HEK293 (cell line): ENCODE results near the gene ZSCAN26.
A peak's percentile ranks its signal among the peaks of the same experiment; 100 is the strongest.

Experiments
- KLF10 ChIP-seq: fragments of 450-650 bp; IDR thresholded peaks from 2 replicates; pipeline ENCODE4 v1.5.1; 2018; ENCODE audit warnings: missing biosample characterization, mild to moderate bottlenecking, missing genetic modification characterization
- MZF1 ChIP-seq: fragments of 450-650 bp; formaldehyde crosslinking; IDR thresholded peaks from 2 replicates; pipeline ENCODE4 v1.5.1; 2017; ENCODE audit warnings: missing biosample characterization, missing genetic modification characterization, borderline replicate concordance
- SP3 ChIP-seq: fragments of 450-650 bp; formaldehyde crosslinking; IDR thresholded peaks from 2 replicates; pipeline ENCODE4 v1.5.1; 2016; ENCODE audit warnings: missing biosample characterization, missing genetic modification characterization
- YY2 ChIP-seq: fragments of 450-650 bp; formaldehyde crosslinking; IDR thresholded peaks from 2 replicates; pipeline ENCODE4 v1.5.1; 2016; ENCODE audit warnings: missing biosample characterization, missing genetic modification characterization
- ZBTB21 ChIP-seq: fragments of 450-650 bp; formaldehyde crosslinking; IDR thresholded peaks from 2 replicates; pipeline ENCODE4 v1.5.1; 2017; ENCODE audit warnings: missing biosample characterization, missing genetic modification characterization
- ZBTB8A ChIP-seq: fragments of 450-650 bp; formaldehyde crosslinking; IDR thresholded peaks from 2 replicates; pipeline ENCODE4 v1.5.1; 2016; ENCODE audit warnings: missing biosample characterization, missing genetic modification characterization
- ZFP37 ChIP-seq: fragments of 450-650 bp; formaldehyde crosslinking; IDR thresholded peaks from 2 replicates; pipeline ENCODE4 v1.5.1; 2016; ENCODE audit warnings: missing biosample characterization, missing genetic modification characterization
- ZNF146 ChIP-seq: fragments of 450-650 bp; formaldehyde crosslinking; IDR thresholded peaks from 2 replicates; pipeline ENCODE4 v1.5.1; 2016; ENCODE audit warnings: missing biosample characterization, missing genetic modification characterization
- ZNF155 ChIP-seq: fragments of 450-650 bp; formaldehyde crosslinking; IDR thresholded peaks from 2 replicates; pipeline ENCODE4 v1.5.1; 2016; ENCODE audit warnings: missing biosample characterization, missing genetic modification characterization
- ZNF184 ChIP-seq: fragments of 450-650 bp; IDR thresholded peaks from 2 replicates; pipeline ENCODE4 v1.5.1; 2018; ENCODE audit warnings: missing biosample characterization, mild to moderate bottlenecking, missing genetic modification characterization
- ZNF223 ChIP-seq: fragments of 450-650 bp; formaldehyde crosslinking; IDR thresholded peaks from 2 replicates; pipeline ENCODE4 v1.5.1; 2016; ENCODE audit warnings: missing biosample characterization, missing genetic modification characterization
- ZNF48 ChIP-seq: fragments of 450-650 bp; formaldehyde crosslinking; IDR thresholded peaks from 2 replicates; pipeline ENCODE4 v1.5.1; 2016; ENCODE audit warnings: missing biosample characterization, missing genetic modification characterization
- ZNF600 ChIP-seq: fragments of 450-650 bp; formaldehyde crosslinking; IDR thresholded peaks from 2 replicates; pipeline ENCODE4 v1.5.1; 2016; ENCODE audit warnings: missing biosample characterization, missing genetic modification characterization
- ZNF701 ChIP-seq: fragments of 450-650 bp; formaldehyde crosslinking; IDR thresholded peaks from 2 replicates; pipeline ENCODE4 v1.5.1; 2016; ENCODE audit warnings: missing biosample characterization, missing genetic modification characterization
- ZSCAN16 ChIP-seq: fragments of 450-650 bp; formaldehyde crosslinking; IDR thresholded peaks from 2 replicates; pipeline ENCODE4 v1.5.1; 2016; ENCODE audit warnings: missing biosample characterization, missing genetic modification characterization
- ZSCAN30 ChIP-seq: fragments of 450-650 bp; IDR thresholded peaks from 2 replicates; pipeline ENCODE4 v1.5.1; 2018; ENCODE audit warnings: missing biosample characterization, mild to moderate bottlenecking, missing genetic modification characterization, moderate library complexity
- TF ChIP-seq, protein P1 (sequence below): fragments of 450-650 bp; formaldehyde crosslinking; IDR thresholded peaks from 2 replicates; pipeline ENCODE4 v1.5.1; 2016; ENCODE audit warnings: missing biosample characterization, missing genetic modification characterization, borderline replicate concordance
- TF ChIP-seq, protein P2 (sequence below): fragments of 450-650 bp; IDR thresholded peaks from 2 replicates; pipeline ENCODE4 v1.5.1; 2018; ENCODE audit warnings: missing biosample characterization, missing genetic modification characterization
- TF ChIP-seq, protein P3 (sequence below): fragments of 450-650 bp; formaldehyde crosslinking; IDR thresholded peaks from 2 replicates; pipeline ENCODE4 v1.5.1; 2016; ENCODE audit warnings: missing biosample characterization, missing genetic modification characterization
- TF ChIP-seq, protein P4 (sequence below): fragments of 450-650 bp; formaldehyde crosslinking; IDR thresholded peaks from 2 replicates; pipeline ENCODE4 v1.5.1; 2016; ENCODE audit warnings: missing biosample characterization, missing genetic modification characterization
- TF ChIP-seq, protein P5 (sequence below): sonication (generic); formaldehyde crosslinking; IDR thresholded peaks from 2 replicates; pipeline ENCODE4 v1.8.1; 2022; ENCODE audit warnings: mild to moderate bottlenecking, moderate library complexity, missing genetic modification reagents
- TF ChIP-seq, protein P6 (sequence below): fragments of 450-650 bp; formaldehyde crosslinking; IDR thresholded peaks from 2 replicates; pipeline ENCODE4 v1.5.1; 2017; ENCODE audit warnings: missing biosample characterization, missing genetic modification characterization
- TF ChIP-seq, protein P7 (sequence below): fragments of 450-650 bp; formaldehyde crosslinking; IDR thresholded peaks from 2 replicates; pipeline ENCODE4 v1.5.1; 2017; ENCODE audit warnings: missing biosample characterization, mild to moderate bottlenecking, missing genetic modification characterization, moderate library complexity

ZSCAN26 gene

DNA sequence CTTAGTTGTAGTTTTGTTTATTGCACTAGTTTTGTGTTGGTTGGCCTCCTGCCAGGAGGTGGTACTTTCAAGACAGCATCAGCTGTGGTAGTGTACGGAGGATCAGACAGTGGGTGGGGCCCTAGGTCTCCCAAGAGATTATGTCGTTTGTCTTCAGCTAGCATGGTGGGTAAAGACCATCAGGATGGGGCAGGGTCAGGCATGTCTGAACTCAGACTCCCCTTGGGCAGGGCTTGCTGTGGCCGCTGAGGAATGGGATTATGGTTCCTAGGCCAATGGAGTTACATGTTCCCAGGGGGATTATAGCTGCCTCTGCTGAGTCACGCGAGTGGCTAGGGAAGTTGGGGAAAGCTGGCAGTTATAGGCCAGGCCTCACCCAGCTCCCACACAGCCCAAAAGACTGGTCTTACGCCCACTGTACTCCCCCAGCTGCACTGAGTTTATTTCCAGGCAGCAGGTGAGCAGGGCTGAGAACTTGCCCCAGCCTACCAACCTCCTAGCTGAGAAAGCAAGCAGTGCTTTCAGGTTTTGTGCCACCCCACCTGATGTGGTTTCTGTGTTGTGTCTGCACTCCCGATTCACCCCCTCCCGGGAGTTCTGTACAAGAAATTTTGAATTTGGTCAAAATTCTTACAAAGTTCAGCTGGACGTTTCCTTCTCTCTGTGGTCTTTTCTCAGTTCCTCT, 44.3 kb downstream of the ZSCAN26 start (continued):
- TF ChIP-seq, protein P1, sequence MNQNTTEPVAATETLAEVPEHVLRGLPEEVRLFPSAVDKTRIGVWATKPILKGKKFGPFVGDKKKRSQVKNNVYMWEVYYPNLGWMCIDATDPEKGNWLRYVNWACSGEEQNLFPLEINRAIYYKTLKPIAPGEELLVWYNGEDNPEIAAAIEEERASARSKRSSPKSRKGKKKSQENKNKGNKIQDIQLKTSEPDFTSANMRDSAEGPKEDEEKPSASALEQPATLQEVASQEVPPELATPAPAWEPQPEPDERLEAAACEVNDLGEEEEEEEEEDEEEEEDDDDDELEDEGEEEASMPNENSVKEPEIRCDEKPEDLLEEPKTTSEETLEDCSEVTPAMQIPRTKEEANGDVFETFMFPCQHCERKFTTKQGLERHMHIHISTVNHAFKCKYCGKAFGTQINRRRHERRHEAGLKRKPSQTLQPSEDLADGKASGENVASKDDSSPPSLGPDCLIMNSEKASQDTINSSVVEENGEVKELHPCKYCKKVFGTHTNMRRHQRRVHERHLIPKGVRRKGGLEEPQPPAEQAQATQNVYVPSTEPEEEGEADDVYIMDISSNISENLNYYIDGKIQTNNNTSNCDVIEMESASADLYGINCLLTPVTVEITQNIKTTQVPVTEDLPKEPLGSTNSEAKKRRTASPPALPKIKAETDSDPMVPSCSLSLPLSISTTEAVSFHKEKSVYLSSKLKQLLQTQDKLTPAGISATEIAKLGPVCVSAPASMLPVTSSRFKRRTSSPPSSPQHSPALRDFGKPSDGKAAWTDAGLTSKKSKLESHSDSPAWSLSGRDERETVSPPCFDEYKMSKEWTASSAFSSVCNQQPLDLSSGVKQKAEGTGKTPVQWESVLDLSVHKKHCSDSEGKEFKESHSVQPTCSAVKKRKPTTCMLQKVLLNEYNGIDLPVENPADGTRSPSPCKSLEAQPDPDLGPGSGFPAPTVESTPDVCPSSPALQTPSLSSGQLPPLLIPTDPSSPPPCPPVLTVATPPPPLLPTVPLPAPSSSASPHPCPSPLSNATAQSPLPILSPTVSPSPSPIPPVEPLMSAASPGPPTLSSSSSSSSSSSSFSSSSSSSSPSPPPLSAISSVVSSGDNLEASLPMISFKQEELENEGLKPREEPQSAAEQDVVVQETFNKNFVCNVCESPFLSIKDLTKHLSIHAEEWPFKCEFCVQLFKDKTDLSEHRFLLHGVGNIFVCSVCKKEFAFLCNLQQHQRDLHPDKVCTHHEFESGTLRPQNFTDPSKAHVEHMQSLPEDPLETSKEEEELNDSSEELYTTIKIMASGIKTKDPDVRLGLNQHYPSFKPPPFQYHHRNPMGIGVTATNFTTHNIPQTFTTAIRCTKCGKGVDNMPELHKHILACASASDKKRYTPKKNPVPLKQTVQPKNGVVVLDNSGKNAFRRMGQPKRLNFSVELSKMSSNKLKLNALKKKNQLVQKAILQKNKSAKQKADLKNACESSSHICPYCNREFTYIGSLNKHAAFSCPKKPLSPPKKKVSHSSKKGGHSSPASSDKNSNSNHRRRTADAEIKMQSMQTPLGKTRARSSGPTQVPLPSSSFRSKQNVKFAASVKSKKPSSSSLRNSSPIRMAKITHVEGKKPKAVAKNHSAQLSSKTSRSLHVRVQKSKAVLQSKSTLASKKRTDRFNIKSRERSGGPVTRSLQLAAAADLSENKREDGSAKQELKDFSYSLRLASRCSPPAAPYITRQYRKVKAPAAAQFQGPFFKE, result no peak
- TF ChIP-seq, protein P2, sequence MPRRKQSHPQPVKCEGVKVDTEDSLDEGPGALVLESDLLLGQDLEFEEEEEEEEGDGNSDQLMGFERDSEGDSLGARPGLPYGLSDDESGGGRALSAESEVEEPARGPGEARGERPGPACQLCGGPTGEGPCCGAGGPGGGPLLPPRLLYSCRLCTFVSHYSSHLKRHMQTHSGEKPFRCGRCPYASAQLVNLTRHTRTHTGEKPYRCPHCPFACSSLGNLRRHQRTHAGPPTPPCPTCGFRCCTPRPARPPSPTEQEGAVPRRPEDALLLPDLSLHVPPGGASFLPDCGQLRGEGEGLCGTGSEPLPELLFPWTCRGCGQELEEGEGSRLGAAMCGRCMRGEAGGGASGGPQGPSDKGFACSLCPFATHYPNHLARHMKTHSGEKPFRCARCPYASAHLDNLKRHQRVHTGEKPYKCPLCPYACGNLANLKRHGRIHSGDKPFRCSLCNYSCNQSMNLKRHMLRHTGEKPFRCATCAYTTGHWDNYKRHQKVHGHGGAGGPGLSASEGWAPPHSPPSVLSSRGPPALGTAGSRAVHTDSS (tag by site-specific recombination), result no peak
- TF ChIP-seq ZSCAN16, result no peak
- TF ChIP-seq SP3, result no peak
- TF ChIP-seq, protein P3, sequence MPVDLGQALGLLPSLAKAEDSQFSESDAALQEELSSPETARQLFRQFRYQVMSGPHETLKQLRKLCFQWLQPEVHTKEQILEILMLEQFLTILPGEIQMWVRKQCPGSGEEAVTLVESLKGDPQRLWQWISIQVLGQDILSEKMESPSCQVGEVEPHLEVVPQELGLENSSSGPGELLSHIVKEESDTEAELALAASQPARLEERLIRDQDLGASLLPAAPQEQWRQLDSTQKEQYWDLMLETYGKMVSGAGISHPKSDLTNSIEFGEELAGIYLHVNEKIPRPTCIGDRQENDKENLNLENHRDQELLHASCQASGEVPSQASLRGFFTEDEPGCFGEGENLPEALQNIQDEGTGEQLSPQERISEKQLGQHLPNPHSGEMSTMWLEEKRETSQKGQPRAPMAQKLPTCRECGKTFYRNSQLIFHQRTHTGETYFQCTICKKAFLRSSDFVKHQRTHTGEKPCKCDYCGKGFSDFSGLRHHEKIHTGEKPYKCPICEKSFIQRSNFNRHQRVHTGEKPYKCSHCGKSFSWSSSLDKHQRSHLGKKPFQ (tag by site-specific recombination), result no peak
- TF ChIP-seq ZNF146, result no peak
- TF ChIP-seq ZNF600, result peak; percentile 65
- TF ChIP-seq ZNF184 (tag by site-specific recombination), result peak; percentile 16; the same call in 1 of the 2 replicates
- no peak for TF ChIP-seq ZBTB21 (tag by site-specific recombination)
- peak; percentile 76 for TF ChIP-seq ZBTB8A (tag by site-specific recombination)
- TF ChIP-seq, protein P4, sequence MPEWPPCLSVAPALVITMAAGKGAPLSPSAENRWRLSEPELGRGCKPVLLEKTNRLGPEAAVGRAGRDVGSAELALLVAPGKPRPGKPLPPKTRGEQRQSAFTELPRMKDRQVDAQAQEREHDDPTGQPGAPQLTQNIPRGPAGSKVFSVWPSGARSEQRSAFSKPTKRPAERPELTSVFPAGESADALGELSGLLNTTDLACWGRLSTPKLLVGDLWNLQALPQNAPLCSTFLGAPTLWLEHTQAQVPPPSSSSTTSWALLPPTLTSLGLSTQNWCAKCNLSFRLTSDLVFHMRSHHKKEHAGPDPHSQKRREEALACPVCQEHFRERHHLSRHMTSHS, result no peak
- peak; percentile 74 for TF ChIP-seq MZF1 (tag by site-specific recombination)
- no peak for TF ChIP-seq ZNF701 (tag by site-specific recombination)
- no peak for TF ChIP-seq KLF10 (tag by site-specific recombination)
- TF ChIP-seq ZFP37 (tag by site-specific recombination), result no peak
- TF ChIP-seq, protein P5, sequence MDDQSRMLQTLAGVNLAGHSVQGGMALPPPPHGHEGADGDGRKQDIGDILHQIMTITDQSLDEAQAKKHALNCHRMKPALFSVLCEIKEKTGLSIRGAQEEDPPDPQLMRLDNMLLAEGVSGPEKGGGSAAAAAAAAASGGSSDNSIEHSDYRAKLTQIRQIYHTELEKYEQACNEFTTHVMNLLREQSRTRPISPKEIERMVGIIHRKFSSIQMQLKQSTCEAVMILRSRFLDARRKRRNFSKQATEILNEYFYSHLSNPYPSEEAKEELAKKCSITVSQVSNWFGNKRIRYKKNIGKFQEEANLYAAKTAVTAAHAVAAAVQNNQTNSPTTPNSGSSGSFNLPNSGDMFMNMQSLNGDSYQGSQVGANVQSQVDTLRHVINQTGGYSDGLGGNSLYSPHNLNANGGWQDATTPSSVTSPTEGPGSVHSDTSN (CRISPR knock-in tag), result no peak
- TF ChIP-seq ZNF223, result no peak
- TF ChIP-seq, protein P6, sequence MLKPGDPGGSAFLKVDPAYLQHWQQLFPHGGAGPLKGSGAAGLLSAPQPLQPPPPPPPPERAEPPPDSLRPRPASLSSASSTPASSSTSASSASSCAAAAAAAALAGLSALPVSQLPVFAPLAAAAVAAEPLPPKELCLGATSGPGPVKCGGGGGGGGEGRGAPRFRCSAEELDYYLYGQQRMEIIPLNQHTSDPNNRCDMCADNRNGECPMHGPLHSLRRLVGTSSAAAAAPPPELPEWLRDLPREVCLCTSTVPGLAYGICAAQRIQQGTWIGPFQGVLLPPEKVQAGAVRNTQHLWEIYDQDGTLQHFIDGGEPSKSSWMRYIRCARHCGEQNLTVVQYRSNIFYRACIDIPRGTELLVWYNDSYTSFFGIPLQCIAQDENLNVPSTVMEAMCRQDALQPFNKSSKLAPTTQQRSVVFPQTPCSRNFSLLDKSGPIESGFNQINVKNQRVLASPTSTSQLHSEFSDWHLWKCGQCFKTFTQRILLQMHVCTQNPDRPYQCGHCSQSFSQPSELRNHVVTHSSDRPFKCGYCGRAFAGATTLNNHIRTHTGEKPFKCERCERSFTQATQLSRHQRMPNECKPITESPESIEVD (tag by site-specific recombination), result no peak
- TF ChIP-seq, protein P7, sequence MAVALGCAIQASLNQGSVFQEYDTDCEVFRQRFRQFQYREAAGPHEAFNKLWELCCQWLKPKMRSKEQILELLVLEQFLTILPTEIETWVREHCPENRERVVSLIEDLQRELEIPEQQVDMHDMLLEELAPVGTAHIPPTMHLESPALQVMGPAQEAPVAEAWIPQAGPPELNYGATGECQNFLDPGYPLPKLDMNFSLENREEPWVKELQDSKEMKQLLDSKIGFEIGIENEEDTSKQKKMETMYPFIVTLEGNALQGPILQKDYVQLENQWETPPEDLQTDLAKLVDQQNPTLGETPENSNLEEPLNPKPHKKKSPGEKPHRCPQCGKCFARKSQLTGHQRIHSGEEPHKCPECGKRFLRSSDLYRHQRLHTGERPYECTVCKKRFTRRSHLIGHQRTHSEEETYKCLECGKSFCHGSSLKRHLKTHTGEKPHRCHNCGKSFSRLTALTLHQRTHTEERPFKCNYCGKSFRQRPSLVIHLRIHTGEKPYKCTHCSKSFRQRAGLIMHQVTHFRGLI (tag by site-specific recombination), result no peak
- no peak for TF ChIP-seq ZNF48
- TF ChIP-seq ZNF155 (tag by site-specific recombination), result no peak
- no peak for TF ChIP-seq YY2 (tag by site-specific recombination)
- TF ChIP-seq ZSCAN30 (tag by site-specific recombination), result no peak
